ENCODE measurements around the gene TJP2. TPM values are rescaled to one million over a fixed set of nuclear protein-coding genes. Genes with fewer than 3 reads are reported as not detected.
A peak's percentile ranks its signal among the peaks of the same experiment; 100 is the strongest.
"Not testable (repeated sequence)": the region's sequence is repeated elsewhere in the genome, so short reads cannot be mapped to it uniquely, and the experiment has no call there.

Gene TJP2
- total RNA-seq, 4 donors from 2014 or later = 200 to 266 (median 232) TPM

- 78 to 90% methylated on average over 1 of the region's 1 CpG for WGBS, 2 donors
- H3K27ac ChIP-seq = peak overlapping the region; percentile 83 to 93 (median 88)
- H3K36me3 ChIP-seq = no peaks in the 10 kb centered on the region
- H3K4me3 ChIP-seq (replicated peaks in 1 of 3) = no peak overlapping the region
- intact Hi-C loops (cut with DNase I) = no loop called here
- H3K9me3 ChIP-seq = no peaks in the 10 kb centered on the region
- H3K27me3 ChIP-seq = no peaks in the 10 kb centered on the region
- peaks cover 27 to 39% of the 10 kb centered on the region in 2 donors for H3K4me1 ChIP-seq
- no peak for DNase-seq
- TF ChIP-seq CTCF (IDR thresholded peaks at IDR 0.05) (no peak), POLR2A (IDR thresholded peaks at IDR 0.05) (no peak)
Observed at GRCh38 chr9:69299315-69299714, 125.2 kb downstream of the TJP2 start.

GRCh38 chr9:69299826-69300225, 125.7 kb downstream of the TJP2 start:
- H3K36me3 ChIP-seq = no peaks in the 10 kb centered on the region
- intact Hi-C loops (cut with DNase I) = no loop called here
- H3K27ac ChIP-seq = peak overlapping the region; percentile 83 to 93 (median 88)
- TF ChIP-seq POLR2A (IDR thresholded peaks at IDR 0.05) (no peak), CTCF (IDR thresholded peaks at IDR 0.05) (no peak)
- H3K27me3 ChIP-seq = no peaks in the 10 kb centered on the region
- no peak overlapping the region for H3K4me3 ChIP-seq (replicated peaks in 1 of 3)
- 24 to 25% methylated on average over 1 of the region's 1 CpG for WGBS, 2 donors
- peaks cover 27 to 40% of the 10 kb centered on the region in 2 donors for H3K4me1 ChIP-seq
- no peak for DNase-seq
- H3K9me3 ChIP-seq = no peaks in the 10 kb centered on the region

GRCh38 chr9:69303331-69303730, 129.3 kb downstream of the TJP2 start:
- no peak for TF ChIP-seq CTCF (IDR thresholded peaks at IDR 0.05)
- TF ChIP-seq POLR2A (IDR thresholded peaks at IDR 0.05) = no peak
- intact Hi-C loops (cut with DNase I) = no loop called here
- H3K9me3 ChIP-seq = no peaks in the 10 kb centered on the region
- H3K27ac ChIP-seq = no peak overlapping the region
- H3K36me3 ChIP-seq = no peaks in the 10 kb centered on the region
- DNase-seq = no peak
- no peaks in the 10 kb centered on the region for H3K27me3 ChIP-seq
- H3K4me3 ChIP-seq (replicated peaks in 1 of 3) = no peak overlapping the region
- 95 to 96% methylated on average over 2 of the region's 2 CpGs for WGBS, 2 donors
- peaks cover 38 to 39% of the 10 kb centered on the region in 2 donors for H3K4me1 ChIP-seq

GRCh38 chr9:69306895-69307445, 132.9 kb downstream of the TJP2 start:
- DNase-seq; H3K4me3 ChIP-seq (replicated peaks in 1 of 3); H3K27me3 ChIP-seq; intact Hi-C loops (cut with DNase I); H3K36me3 ChIP-seq; H3K9me3 ChIP-seq: not testable (repeated sequence)
- Histone ChIP-seq H3K27ac (peak overlapping the region; percentile 86 to 97 (median 90)), H3K4me1 (peaks cover 25 to 41% of the 10 kb centered on the region in 2 donors)
- WGBS, 2 donors = 80 to 85% methylated on average over 5 of the region's 5 CpGs

- 48 to 60% methylated on average over 5 of the region's 5 CpGs for WGBS, 2 donors
- intact Hi-C loops (cut with DNase I) = no loop called here
- peak in 4 of 6 experiments; percentile 37 to 98 (median 63) for TF ChIP-seq CTCF (IDR thresholded peaks at IDR 0.05)
- peak in 1 of 2 donors; percentile 56 for TF ChIP-seq POLR2A (IDR thresholded peaks at IDR 0.05)
- H3K36me3 ChIP-seq = no peaks in the 10 kb centered on the region
- peaks cover 25 to 41% of the 10 kb centered on the region in 2 donors for H3K4me1 ChIP-seq
- H3K27ac ChIP-seq = peak overlapping the region; percentile 90 to 97 (median 96)
- no peaks in the 10 kb centered on the region for H3K27me3 ChIP-seq
- H3K4me3 ChIP-seq (replicated peaks in 1 of 3) = no peak overlapping the region
- no peaks in the 10 kb centered on the region for H3K9me3 ChIP-seq
- DNase-seq = peak; percentile 71 to 76
Observed at GRCh38 chr9:69307446-69308205, 133.5 kb downstream of the TJP2 start.
